ENCODE data around the gene RNASEH2B. TPM values are rescaled to one million over a fixed set of nuclear protein-coding genes. Genes with fewer than 3 reads are reported as not detected.

The RNASEH2B gene
- polyA plus RNA-seq, 1 donor from 2014 or later = 25.2 TPM

DNA sequence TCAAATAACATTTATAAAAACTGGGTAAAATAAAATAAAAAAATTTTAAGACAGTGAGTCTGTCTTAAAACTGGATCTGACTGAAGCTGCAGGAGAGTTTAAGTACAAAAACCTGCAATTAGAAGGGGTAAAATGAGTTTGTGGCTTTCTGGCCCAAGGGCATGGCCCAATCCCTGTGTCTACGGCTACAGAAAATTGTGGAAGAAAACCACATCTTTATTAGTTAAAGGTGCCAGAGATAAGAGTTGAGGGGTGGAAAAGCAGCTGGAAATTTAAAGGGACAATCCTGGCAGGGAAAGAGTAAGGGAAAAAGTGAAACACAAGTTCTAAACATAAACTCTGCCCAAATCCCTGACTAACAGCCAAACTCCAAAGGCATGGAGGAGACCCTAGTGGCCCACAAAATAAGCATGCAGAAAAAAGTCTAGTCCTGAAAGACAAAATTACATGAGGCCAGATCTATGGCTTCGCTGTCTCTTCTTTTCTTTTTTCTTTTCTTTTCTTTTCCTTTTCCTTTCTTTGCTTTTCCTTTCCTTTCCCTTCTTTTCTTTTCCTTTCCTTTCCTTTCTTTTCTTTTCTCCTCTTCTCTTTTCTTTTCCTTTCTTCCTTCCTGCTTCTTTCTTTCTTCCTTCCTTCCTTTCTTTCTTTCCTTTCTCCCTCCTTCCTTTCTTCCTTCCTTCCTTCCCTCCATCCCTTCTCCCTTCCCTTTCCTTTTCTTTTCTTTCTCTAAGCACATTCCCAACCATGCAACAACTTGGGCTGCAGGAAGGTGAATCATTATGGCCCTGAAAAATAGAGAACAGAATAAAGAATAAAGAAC lies 42.6 kb upstream of the RNASEH2B start:
- H3K9ac ChIP-seq (ENCODE audit: low read length) = no peak overlapping the region
- TF ChIP-seq TAF1 (IDR thresholded peaks at IDR 0.05; ENCODE audit: low read depth) (no peak), SMC3 (conservative IDR thresholded peaks at IDR 0.05; ENCODE audit: poor library complexity) (no peak), EZH2 (IDR thresholded peaks at IDR 0.05; ENCODE audit: borderline replicate concordance, insufficient read depth, low read length, poor library complexity, severe bottlenecking) (no peak), MXI1 (conservative IDR thresholded peaks at IDR 0.05; ENCODE audit: poor library complexity, severe bottlenecking) (no peak), EP300 (conservative IDR thresholded peaks at IDR 0.05; ENCODE audit: poor library complexity, severe bottlenecking) (no peak), RAD21 (conservative IDR thresholded peaks at IDR 0.05) (no peak), POLR2AphosphoS5 (IDR thresholded peaks at IDR 0.05) (no peak)
- TF ChIP-seq, protein P1, sequence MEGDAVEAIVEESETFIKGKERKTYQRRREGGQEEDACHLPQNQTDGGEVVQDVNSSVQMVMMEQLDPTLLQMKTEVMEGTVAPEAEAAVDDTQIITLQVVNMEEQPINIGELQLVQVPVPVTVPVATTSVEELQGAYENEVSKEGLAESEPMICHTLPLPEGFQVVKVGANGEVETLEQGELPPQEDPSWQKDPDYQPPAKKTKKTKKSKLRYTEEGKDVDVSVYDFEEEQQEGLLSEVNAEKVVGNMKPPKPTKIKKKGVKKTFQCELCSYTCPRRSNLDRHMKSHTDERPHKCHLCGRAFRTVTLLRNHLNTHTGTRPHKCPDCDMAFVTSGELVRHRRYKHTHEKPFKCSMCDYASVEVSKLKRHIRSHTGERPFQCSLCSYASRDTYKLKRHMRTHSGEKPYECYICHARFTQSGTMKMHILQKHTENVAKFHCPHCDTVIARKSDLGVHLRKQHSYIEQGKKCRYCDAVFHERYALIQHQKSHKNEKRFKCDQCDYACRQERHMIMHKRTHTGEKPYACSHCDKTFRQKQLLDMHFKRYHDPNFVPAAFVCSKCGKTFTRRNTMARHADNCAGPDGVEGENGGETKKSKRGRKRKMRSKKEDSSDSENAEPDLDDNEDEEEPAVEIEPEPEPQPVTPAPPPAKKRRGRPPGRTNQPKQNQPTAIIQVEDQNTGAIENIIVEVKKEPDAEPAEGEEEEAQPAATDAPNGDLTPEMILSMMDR (IDR thresholded peaks at IDR 0.05; ENCODE audit: poor library complexity, severe bottlenecking) = no peak
- TF ChIP-seq, protein P2, sequence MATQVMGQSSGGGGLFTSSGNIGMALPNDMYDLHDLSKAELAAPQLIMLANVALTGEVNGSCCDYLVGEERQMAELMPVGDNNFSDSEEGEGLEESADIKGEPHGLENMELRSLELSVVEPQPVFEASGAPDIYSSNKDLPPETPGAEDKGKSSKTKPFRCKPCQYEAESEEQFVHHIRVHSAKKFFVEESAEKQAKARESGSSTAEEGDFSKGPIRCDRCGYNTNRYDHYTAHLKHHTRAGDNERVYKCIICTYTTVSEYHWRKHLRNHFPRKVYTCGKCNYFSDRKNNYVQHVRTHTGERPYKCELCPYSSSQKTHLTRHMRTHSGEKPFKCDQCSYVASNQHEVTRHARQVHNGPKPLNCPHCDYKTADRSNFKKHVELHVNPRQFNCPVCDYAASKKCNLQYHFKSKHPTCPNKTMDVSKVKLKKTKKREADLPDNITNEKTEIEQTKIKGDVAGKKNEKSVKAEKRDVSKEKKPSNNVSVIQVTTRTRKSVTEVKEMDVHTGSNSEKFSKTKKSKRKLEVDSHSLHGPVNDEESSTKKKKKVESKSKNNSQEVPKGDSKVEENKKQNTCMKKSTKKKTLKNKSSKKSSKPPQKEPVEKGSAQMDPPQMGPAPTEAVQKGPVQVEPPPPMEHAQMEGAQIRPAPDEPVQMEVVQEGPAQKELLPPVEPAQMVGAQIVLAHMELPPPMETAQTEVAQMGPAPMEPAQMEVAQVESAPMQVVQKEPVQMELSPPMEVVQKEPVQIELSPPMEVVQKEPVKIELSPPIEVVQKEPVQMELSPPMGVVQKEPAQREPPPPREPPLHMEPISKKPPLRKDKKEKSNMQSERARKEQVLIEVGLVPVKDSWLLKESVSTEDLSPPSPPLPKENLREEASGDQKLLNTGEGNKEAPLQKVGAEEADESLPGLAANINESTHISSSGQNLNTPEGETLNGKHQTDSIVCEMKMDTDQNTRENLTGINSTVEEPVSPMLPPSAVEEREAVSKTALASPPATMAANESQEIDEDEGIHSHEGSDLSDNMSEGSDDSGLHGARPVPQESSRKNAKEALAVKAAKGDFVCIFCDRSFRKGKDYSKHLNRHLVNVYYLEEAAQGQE (IDR thresholded peaks at IDR 0.05; ENCODE audit: borderline replicate concordance) = no peak
- no peaks in the 10 kb centered on the region for H3K79me2 ChIP-seq (replicated peaks; ENCODE audit: insufficient read depth, low read length)
- H3K27me3 ChIP-seq (ENCODE audit: insufficient read depth, low read depth, low read length) = no peaks in the 10 kb centered on the region
- H2AFZ ChIP-seq (ENCODE audit: low read depth, low read length) = peak overlapping the region; percentile 5
- H3K9me3 ChIP-seq (ENCODE audit: low read length) = no peaks in the 10 kb centered on the region
- no peak overlapping the region for H3K4me2 ChIP-seq (ENCODE audit: low read length)
- no peaks in the 10 kb centered on the region for H3K9me2 ChIP-seq (ENCODE audit: insufficient read depth, low read length)
- H3K36me3 ChIP-seq (ENCODE audit: insufficient read depth, low read length) = no peaks in the 10 kb centered on the region
- H3K27ac ChIP-seq (ENCODE audit: low read length) = no peak overlapping the region
- no peaks in the 10 kb centered on the region for H4K20me1 ChIP-seq (ENCODE audit: insufficient read depth)
- H3F3A ChIP-seq (ENCODE audit: insufficient read depth, low read length, poor library complexity, severe bottlenecking) = no peaks in the 10 kb centered on the region
- H3K4me3 ChIP-seq (ENCODE audit: low read length) = no peak overlapping the region

DNA sequence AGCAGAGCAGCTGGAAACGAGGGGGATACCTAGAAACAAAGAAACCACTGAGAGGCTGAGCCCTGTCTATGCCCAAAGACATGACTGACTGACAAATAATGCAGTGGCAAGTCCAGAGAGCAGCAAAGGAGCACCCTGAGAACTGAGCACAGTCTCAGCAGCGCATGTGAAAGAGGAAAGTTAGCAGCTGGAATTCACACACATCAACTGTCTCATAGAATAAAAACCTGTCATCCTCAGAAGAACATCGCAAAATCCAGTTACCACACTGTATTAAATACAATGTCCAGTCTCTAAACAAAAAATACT lies 42.0 kb upstream of the RNASEH2B start:
- TF ChIP-seq SMC3 (conservative IDR thresholded peaks at IDR 0.05; ENCODE audit: poor library complexity) (no peak), EZH2 (IDR thresholded peaks at IDR 0.05; ENCODE audit: borderline replicate concordance, insufficient read depth, low read length, poor library complexity, severe bottlenecking) (no peak), EP300 (conservative IDR thresholded peaks at IDR 0.05; ENCODE audit: poor library complexity, severe bottlenecking) (no peak), RAD21 (conservative IDR thresholded peaks at IDR 0.05) (no peak), MXI1 (conservative IDR thresholded peaks at IDR 0.05; ENCODE audit: poor library complexity, severe bottlenecking) (no peak), TAF1 (IDR thresholded peaks at IDR 0.05; ENCODE audit: low read depth) (no peak)
- TF ChIP-seq, protein P1 (IDR thresholded peaks at IDR 0.05; ENCODE audit: poor library complexity, severe bottlenecking) = no peak
- no peak overlapping the region for H3K4me3 ChIP-seq (ENCODE audit: low read length)
- H3K9me3 ChIP-seq (ENCODE audit: low read length) = no peaks in the 10 kb centered on the region
- H3K27ac ChIP-seq (ENCODE audit: low read length) = no peak overlapping the region
- no peaks in the 10 kb centered on the region for H3K79me2 ChIP-seq (replicated peaks; ENCODE audit: insufficient read depth, low read length)
- H3K27me3 ChIP-seq (ENCODE audit: insufficient read depth, low read depth, low read length) = no peaks in the 10 kb centered on the region
- H3K4me2 ChIP-seq (ENCODE audit: low read length) = no peak overlapping the region
- H3K9ac ChIP-seq (ENCODE audit: low read length) = no peak overlapping the region
- H2AFZ ChIP-seq (ENCODE audit: low read depth, low read length) = peak overlapping the region; percentile 5
- no peaks in the 10 kb centered on the region for H4K20me1 ChIP-seq (ENCODE audit: insufficient read depth)
- H3F3A ChIP-seq (ENCODE audit: insufficient read depth, low read length, poor library complexity, severe bottlenecking) = no peaks in the 10 kb centered on the region
- H3K9me2 ChIP-seq (ENCODE audit: insufficient read depth, low read length) = no peaks in the 10 kb centered on the region
- no peaks in the 10 kb centered on the region for H3K36me3 ChIP-seq (ENCODE audit: insufficient read depth, low read length)

Data from neural cell (in vitro differentiated cells).